MCF 10A (cell line): ENCODE results near the gene ADGRD2. TPM values are rescaled to one million over a fixed set of nuclear protein-coding genes. Genes with fewer than 3 reads are reported as not detected.

Experiments
- BruUV-seq: library from RNA; stranded (reverse); fragments of 400-500 nt; replicated peaks from 2 replicates; lab custom pipeline; 2021; lab: Mats Ljungman, UMichigan
- CTCF ChIA-PET: fragments of 300-600 bp; sonication (Branson Sonifier 250); formaldehyde crosslinking; extraction: SDS; loops from one replicate; lab custom pipeline; 2021; ENCODE audit warnings: antibody characterized with exemption, inconsistent platforms; lab: Yijun Ruan, JAX
- POLR2A ChIA-PET: fragments of 300-600, 350-650 bp; sonication (Branson Sonifier 250); formaldehyde crosslinking; extraction: SDS; loops from one replicate; lab custom pipeline; 2020; ENCODE audit warnings: antibody characterized with exemption, inconsistent platforms; lab: Yijun Ruan, JAX
- DNase-seq: peaks from one replicate; pipeline ENCODE4 v3.0.0-alpha.2; 2018; ENCODE audit not compliant: unreplicated experiment
- H3K27ac Mint-ChIP-seq: one replicate; pipeline ENCODE4 v1.8.0; 2022; ENCODE audit warnings: mild to moderate bottlenecking, low read depth, mixed read lengths; ENCODE audit not compliant: unreplicated experiment
- H3K27me3 Mint-ChIP-seq: one replicate; pipeline ENCODE4 v1.8.0; 2022; ENCODE audit warnings: mixed read lengths; ENCODE audit not compliant: insufficient read depth, unreplicated experiment
- H3K36me3 Mint-ChIP-seq: one replicate; pipeline ENCODE4 v1.8.0; 2022; ENCODE audit warnings: mild to moderate bottlenecking, moderate library complexity, mixed read lengths; ENCODE audit not compliant: insufficient read depth, unreplicated experiment
- H3K4me1 Mint-ChIP-seq: one replicate; pipeline ENCODE4 v1.8.0; 2022; ENCODE audit warnings: mixed read lengths; ENCODE audit not compliant: insufficient read depth, unreplicated experiment
- H3K4me3 Mint-ChIP-seq: one replicate; pipeline ENCODE4 v1.8.0; 2022; ENCODE audit warnings: mild to moderate bottlenecking, moderate library complexity, mixed read lengths; ENCODE audit not compliant: unreplicated experiment
- H3K9me3 Mint-ChIP-seq: one replicate; pipeline ENCODE4 v1.8.0; 2022; ENCODE audit warnings: mixed read lengths; ENCODE audit not compliant: unreplicated experiment
- CTCF ChIP-seq: fragments of 200-600 bp; IDR thresholded peaks from one replicate; pipeline ENCODE4 v1.8.0; 2022; ENCODE audit warnings: antibody characterized with exemption, mild to moderate bottlenecking; ENCODE audit not compliant: unreplicated experiment
- intact Hi-C: fragments of 100-400 bp; cut with micrococcal nuclease; formaldehyde crosslinking; loops from 2 replicates; pipeline ENCODE4 v1.14.1; 2022
- total RNA-seq: library from RNA; stranded (reverse); gene quantifications from 2 replicates; pipeline ENCODE4 v1.2.3, GENCODE V29; 2022

Gene ADGRD2
- total RNA-seq, 1 experiment from 2014 or later = not detected

GRCh38 chr9:124455820-124456219, 5.6 kb downstream of the ADGRD2 start:
- TF ChIP-seq CTCF = no peak
- no peaks in the 10 kb centered on the region for H3K27me3 Mint-ChIP-seq
- CTCF ChIA-PET = no interaction called here
- intact Hi-C loops = no loop called here
- H3K4me3 Mint-ChIP-seq = no peak overlapping the region
- POLR2A ChIA-PET = no interaction called here
- no peak for DNase-seq
- H3K27ac Mint-ChIP-seq = no peak overlapping the region
- BruUV-seq = no TSS peak
- no peaks in the 10 kb centered on the region for H3K36me3 Mint-ChIP-seq
- H3K9me3 Mint-ChIP-seq = no peaks in the 10 kb centered on the region
- H3K4me1 Mint-ChIP-seq = no peaks in the 10 kb centered on the region

- no peak for DNase-seq
- ChIA-PET POLR2A (no interaction called here), CTCF (interaction anchor here (0.9 to 1.1 kb wide), 2 partner anchors 37 to 106 kb away, joined by 5 read pairs; no protein-coding TSS in a partner anchor)
- Mint-ChIP-seq H3K27me3 (no peaks in the 10 kb centered on the region), H3K9me3 (no peaks in the 10 kb centered on the region), H3K27ac (no peak overlapping the region), H3K4me3 (no peak overlapping the region), H3K36me3 (no peaks in the 10 kb centered on the region), H3K4me1 (no peaks in the 10 kb centered on the region)
- intact Hi-C loops = no loop called here
- no peak for TF ChIP-seq CTCF
- no TSS peak for BruUV-seq
Observed at GRCh38 chr9:124456341-124457078, 6.3 kb downstream of the ADGRD2 start.

GRCh38 chr9:124457079-124457886, 7.0 kb downstream of the ADGRD2 start:
- TF ChIP-seq CTCF = no peak
- H3K36me3 Mint-ChIP-seq = no peaks in the 10 kb centered on the region
- no peaks in the 10 kb centered on the region for H3K9me3 Mint-ChIP-seq
- no TSS peak for BruUV-seq
- H3K4me1 Mint-ChIP-seq = no peaks in the 10 kb centered on the region
- CTCF ChIA-PET = interaction anchor here (0.9 to 1.1 kb wide), 3 partner anchors 38 to 105 kb away, joined by 4 to 5 read pairs (median 5); no protein-coding TSS in a partner anchor
- DNase-seq = no peak
- H3K27me3 Mint-ChIP-seq = peaks cover 8% of the 10 kb centered on the region
- H3K4me3 Mint-ChIP-seq = no peak overlapping the region
- intact Hi-C loops = no loop called here
- POLR2A ChIA-PET = no interaction called here
- H3K27ac Mint-ChIP-seq = no peak overlapping the region

- POLR2A ChIA-PET = interaction anchor here (0.8 kb wide), 1 partner anchor 79 kb away, joined by 3 read pairs; no protein-coding TSS in a partner anchor
- H3K27me3 Mint-ChIP-seq = peaks cover 14% of the 10 kb centered on the region
- H3K36me3 Mint-ChIP-seq = no peaks in the 10 kb centered on the region
- intact Hi-C loops = no loop called here
- no peaks in the 10 kb centered on the region for H3K4me1 Mint-ChIP-seq
- no peak for TF ChIP-seq CTCF
- H3K9me3 Mint-ChIP-seq = peaks cover 5% of the 10 kb centered on the region
- CTCF ChIA-PET = interaction anchor here (0.9 kb wide), 1 partner anchor 39 kb away, joined by 4 read pairs; no protein-coding TSS in a partner anchor
- H3K27ac Mint-ChIP-seq = no peak overlapping the region
- H3K4me3 Mint-ChIP-seq = no peak overlapping the region
- no peak for DNase-seq
- BruUV-seq = no TSS peak
Observed at GRCh38 chr9:124457887-124458431, 7.7 kb downstream of the ADGRD2 start.
